ENCODE data around the gene GLT1D1. TPM values are rescaled to one million over a fixed set of nuclear protein-coding genes. Genes with fewer than 3 reads are reported as not detected.

The GLT1D1 gene
- total and polyA plus RNA-seq, 2 donors (not counting 1 experiment from before 2014, with no cell fraction given) = under 0.01 TPM; not detected in 1

DNA sequence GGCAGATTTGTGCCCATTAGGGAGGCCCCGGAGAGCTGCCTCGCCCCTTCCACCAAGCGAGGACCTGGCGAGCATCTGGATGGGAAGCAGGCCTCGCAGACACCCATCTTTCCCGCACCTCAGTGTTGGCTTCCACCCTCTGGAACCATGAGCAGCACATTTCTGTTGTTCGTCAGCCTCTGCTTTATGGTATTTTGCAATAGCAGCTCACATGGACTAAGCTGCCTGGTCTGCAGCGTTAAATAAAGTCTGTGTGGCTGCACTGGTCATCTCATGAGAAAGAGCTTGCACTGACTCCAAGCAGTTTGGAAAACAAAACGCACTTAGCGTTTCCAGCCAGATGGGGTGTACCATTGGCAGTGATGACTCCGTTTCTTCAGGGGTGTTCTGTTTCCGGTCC lies 75.8 kb downstream of the GLT1D1 start:
- H3K9me3 ChIP-seq (ENCODE audit: control insufficient read depth, insufficient read depth, low read depth, low read length) = no peaks in the 10 kb centered on the region
- no peak for TF ChIP-seq EZH2 (IDR thresholded peaks at IDR 0.05; ENCODE audit: low read length, missing control alignments)
- TF ChIP-seq CTCF (conservative IDR thresholded peaks at IDR 0.05 in 1 of 2, IDR thresholded peaks at IDR 0.05 in 1 of 2; ENCODE audit: low read depth in 1 of 2, low read length in 2 of 2) = no peak
- H3K79me2 ChIP-seq (ENCODE audit: control insufficient read depth, insufficient read depth, low read length) = no peaks in the 10 kb centered on the region
- no peak for DNase-seq (ENCODE audit: low read depth in 2 of 2)
- no peak overlapping the region for H3K27ac ChIP-seq (ENCODE audit: insufficient read depth, low read length)
- no peaks in the 10 kb centered on the region for H4K20me1 ChIP-seq (ENCODE audit: control insufficient read depth, extremely low read depth, insufficient read depth, low read length)
- no peaks in the 10 kb centered on the region for H3K4me1 ChIP-seq (ENCODE audit: control insufficient read depth, extremely low read depth, insufficient read depth, low read length)
- no peak overlapping the region for H3K9ac ChIP-seq (ENCODE audit: insufficient read depth, low read length)
- H3K36me3 ChIP-seq (ENCODE audit: control insufficient read depth, insufficient read depth, low read length) = no peaks in the 10 kb centered on the region
- H3K27me3 ChIP-seq (ENCODE audit: control insufficient read depth, insufficient read depth, low read length) = no peaks in the 10 kb centered on the region
- no peak overlapping the region for H3K4me3 ChIP-seq (replicated peaks in 1 of 4; ENCODE audit: control extremely low read depth in 1 of 4, insufficient read depth in 1 of 4, low read depth in 3 of 4, low read length in 4 of 4)
- no peak overlapping the region for H3K4me2 ChIP-seq (ENCODE audit: extremely low read depth, insufficient read depth, low read length)
- H2AFZ ChIP-seq (ENCODE audit: low read length) = no peak overlapping the region

GRCh38 chr12:128930606-128931005 lies 77.3 kb downstream of the GLT1D1 start:
- no peaks in the 10 kb centered on the region for H3K9me3 ChIP-seq (ENCODE audit: control insufficient read depth, insufficient read depth, low read depth, low read length)
- no peak overlapping the region for H3K4me2 ChIP-seq (ENCODE audit: extremely low read depth, insufficient read depth, low read length)
- no peak overlapping the region for H3K27ac ChIP-seq (ENCODE audit: insufficient read depth, low read length)
- no peaks in the 10 kb centered on the region for H3K79me2 ChIP-seq (ENCODE audit: control insufficient read depth, insufficient read depth, low read length)
- DNase-seq (ENCODE audit: low read depth in 2 of 2) = no peak
- no peak overlapping the region for H2AFZ ChIP-seq (ENCODE audit: low read length)
- H3K9ac ChIP-seq (ENCODE audit: insufficient read depth, low read length) = no peak overlapping the region
- H3K4me3 ChIP-seq (replicated peaks in 1 of 4; ENCODE audit: control extremely low read depth in 1 of 4, insufficient read depth in 1 of 4, low read depth in 3 of 4, low read length in 4 of 4) = no peak overlapping the region
- no peaks in the 10 kb centered on the region for H3K36me3 ChIP-seq (ENCODE audit: control insufficient read depth, insufficient read depth, low read length)
- H3K27me3 ChIP-seq (ENCODE audit: control insufficient read depth, insufficient read depth, low read length) = no peaks in the 10 kb centered on the region
- H3K4me1 ChIP-seq (ENCODE audit: control insufficient read depth, extremely low read depth, insufficient read depth, low read length) = no peaks in the 10 kb centered on the region
- no peaks in the 10 kb centered on the region for H4K20me1 ChIP-seq (ENCODE audit: control insufficient read depth, extremely low read depth, insufficient read depth, low read length)
- TF ChIP-seq CTCF (conservative IDR thresholded peaks at IDR 0.05 in 1 of 2, IDR thresholded peaks at IDR 0.05 in 1 of 2; ENCODE audit: low read depth in 1 of 2, low read length in 2 of 2) = no peak
- TF ChIP-seq EZH2 (IDR thresholded peaks at IDR 0.05; ENCODE audit: low read length, missing control alignments) = no peak

- Histone ChIP-seq H3K27ac (ENCODE audit: insufficient read depth, low read length) (no peak overlapping the region), H3K4me1 (ENCODE audit: control insufficient read depth, extremely low read depth, insufficient read depth, low read length) (no peaks in the 10 kb centered on the region), H3K79me2 (ENCODE audit: control insufficient read depth, insufficient read depth, low read length) (no peaks in the 10 kb centered on the region), H3K9me3 (ENCODE audit: control insufficient read depth, insufficient read depth, low read depth, low read length) (no peaks in the 10 kb centered on the region), H4K20me1 (ENCODE audit: control insufficient read depth, extremely low read depth, insufficient read depth, low read length) (no peaks in the 10 kb centered on the region), H3K4me3 (replicated peaks in 1 of 4; ENCODE audit: control extremely low read depth in 1 of 4, insufficient read depth in 1 of 4, low read depth in 3 of 4, low read length in 4 of 4) (no peak overlapping the region), H3K27me3 (ENCODE audit: control insufficient read depth, insufficient read depth, low read length) (no peaks in the 10 kb centered on the region), H3K36me3 (ENCODE audit: control insufficient read depth, insufficient read depth, low read length) (no peaks in the 10 kb centered on the region), H3K9ac (ENCODE audit: insufficient read depth, low read length) (no peak overlapping the region), H2AFZ (ENCODE audit: low read length) (no peak overlapping the region), H3K4me2 (ENCODE audit: extremely low read depth, insufficient read depth, low read length) (no peak overlapping the region)
- TF ChIP-seq EZH2 (IDR thresholded peaks at IDR 0.05; ENCODE audit: low read length, missing control alignments) (no peak), CTCF (conservative IDR thresholded peaks at IDR 0.05 in 1 of 2, IDR thresholded peaks at IDR 0.05 in 1 of 2; ENCODE audit: low read depth in 1 of 2, low read length in 2 of 2) (no peak)
- DNase-seq (ENCODE audit: low read depth in 2 of 2) = no peak
These were observed 79.2 kb downstream of the GLT1D1 start for GRCh38 chr12:128932521-128932920.

Data from fibroblast of lung (primary cell).